IMR-90 (cell line): Measurements from ENCODE around the gene HOXA13. TPM values are rescaled to one million over a fixed set of nuclear protein-coding genes. Genes with fewer than 3 reads are reported as not detected.

Source experiments
- ATAC-seq: fragments of 200-7000 bp; cut with Tn5 transposase; 2 replicates; pipeline ENCODE4 v1.9.1; 2020; ENCODE audit warnings: low read depth, mild to moderate bottlenecking, moderate library complexity
- BruUV-seq: library from RNA; stranded (reverse); fragments of 400-500 nt; replicated peaks from 2 replicates; lab custom pipeline; 2021; lab: Mats Ljungman, UMichigan
- CTCF ChIA-PET: fragments of 300-600 bp; formaldehyde crosslinking; extraction: SDS; loops from one replicate; lab custom pipeline; 2021; ENCODE audit warnings: antibody characterized with exemption; lab: Yijun Ruan, JAX
- POLR2A ChIA-PET: fragments of 300-600 bp; sonication (Branson Sonifier 250); formaldehyde crosslinking; loops from one replicate; lab custom pipeline; 2022; ENCODE audit warnings: antibody characterized with exemption; ENCODE audit not compliant: unreplicated experiment; lab: Charles Lee
- DNase-seq: peaks from one replicate; pipeline ENCODE4 v3.0.0; 2013
- H2AFZ ChIP-seq: replicated peaks from 2 replicates; pipeline ENCODE3; 2013; ENCODE audit warnings: low read length, mild to moderate bottlenecking; ENCODE audit not compliant: poor library complexity
- H2AK5ac ChIP-seq: 2 replicates; pipeline ENCODE4 v1.6.1; 2013; ENCODE audit warnings: low read depth, low read length, inconsistent platforms
- H2AK9ac ChIP-seq: replicated peaks from 2 replicates; pipeline ENCODE3; 2013; ENCODE audit warnings: mild to moderate bottlenecking, low read depth, low read length, moderate library complexity; ENCODE audit not compliant: poor library complexity
- H2BK120ac ChIP-seq: 2 replicates; pipeline ENCODE4 v1.6.1; 2013; ENCODE audit warnings: low read depth, low read length, inconsistent platforms
- H2BK15ac ChIP-seq: 3 replicates; pipeline ENCODE4 v1.6.1; 2013; ENCODE audit warnings: low read depth, low read length, inconsistent platforms
- H2BK20ac ChIP-seq: 2 replicates; pipeline ENCODE4 v1.6.1; 2013; ENCODE audit warnings: low read depth, mild to moderate bottlenecking, inconsistent platforms, low read length, moderate library complexity
- H2BK5ac ChIP-seq: 2 replicates; pipeline ENCODE4 v1.6.1; 2013; ENCODE audit warnings: mild to moderate bottlenecking, low read depth, low read length, inconsistent platforms; ENCODE audit not compliant: poor library complexity, severe bottlenecking
- H3K14ac ChIP-seq: replicated peaks from 2 replicates; pipeline ENCODE4 v1.6.1; 2013; ENCODE audit warnings: low read depth, low read length, inconsistent platforms
- H3K18ac ChIP-seq: 2 replicates; pipeline ENCODE4 v1.6.1; 2013; ENCODE audit warnings: low read depth, low read length, control low read depth
- H3K23ac ChIP-seq: 2 replicates; pipeline ENCODE4 v1.6.1; 2013; ENCODE audit warnings: low read depth, low read length, inconsistent platforms
- H3K27ac ChIP-seq: 2 replicates; pipeline ENCODE4 v1.5.1; 2013; ENCODE audit warnings: mild to moderate bottlenecking, control low read depth, low read length; ENCODE audit not compliant: insufficient read depth
- H3K27me3 ChIP-seq: 2 replicates; pipeline ENCODE4 v1.6.1; 2013; ENCODE audit warnings: low read length; ENCODE audit not compliant: control insufficient read depth, insufficient read depth
- H3K36me3 ChIP-seq: 2 replicates; pipeline ENCODE4 v1.6.1; 2013; ENCODE audit warnings: low read length, mixed read lengths; ENCODE audit not compliant: control insufficient read depth, insufficient read depth
- H3K4ac ChIP-seq: 2 replicates; pipeline ENCODE4 v1.6.1; 2013; ENCODE audit warnings: low read depth, low read length, inconsistent platforms
- H3K4me1 ChIP-seq: 2 replicates; pipeline ENCODE4 v1.6.1; 2013; ENCODE audit warnings: low read length, mixed read lengths; ENCODE audit not compliant: control insufficient read depth, insufficient read depth
- H3K4me2 ChIP-seq: 2 replicates; pipeline ENCODE4 v1.6.1; 2013; ENCODE audit warnings: low read depth, mild to moderate bottlenecking, control low read depth, low read length, moderate library complexity
- H3K4me3 ChIP-seq: 2 replicates; pipeline ENCODE4 v1.5.1; 2013; ENCODE audit warnings: low read depth, mild to moderate bottlenecking, control low read depth, low read length, moderate library complexity; ENCODE audit not compliant: insufficient read depth
- H3K56ac ChIP-seq: 2 replicates; pipeline ENCODE4 v1.6.1; 2013; ENCODE audit warnings: low read length, inconsistent platforms; ENCODE audit not compliant: insufficient read depth; ENCODE audit errors: extremely low read depth
- H3K79me1 ChIP-seq, 2 experiments: 2 replicates each; pipeline ENCODE4 v1.6.1; 2013; ENCODE audit warnings: low read length in 2 of 2, inconsistent platforms in 1 of 2, low read depth in 1 of 2
- H3K9ac ChIP-seq: 2 replicates; pipeline ENCODE4 v1.6.1; 2013; ENCODE audit warnings: low read depth, low read length, control low read depth
- H3K9me1 ChIP-seq: 2 replicates; pipeline ENCODE4 v1.6.1; 2013; ENCODE audit warnings: low read length, inconsistent platforms; ENCODE audit not compliant: insufficient read depth
- H3K9me3 ChIP-seq: 2 replicates; pipeline ENCODE4 v1.6.1; 2013; ENCODE audit warnings: low read length; ENCODE audit not compliant: control insufficient read depth, insufficient read depth
- H4K20me1 ChIP-seq: 2 replicates; pipeline ENCODE4 v1.6.1; 2013; ENCODE audit warnings: low read length, inconsistent platforms; ENCODE audit not compliant: insufficient read depth
- H4K5ac ChIP-seq: 2 replicates; pipeline ENCODE4 v1.6.1; 2013; ENCODE audit warnings: mild to moderate bottlenecking, low read depth, low read length, control low read depth
- H4K8ac ChIP-seq, 2 experiments: 2 replicates each; pipeline ENCODE4 v1.6.1; 2013; ENCODE audit warnings: low read depth in 2 of 2, low read length in 2 of 2, control low read depth in 1 of 2, inconsistent platforms in 1 of 2
- H4K91ac ChIP-seq: 2 replicates; pipeline ENCODE4 v1.6.1; 2013; ENCODE audit warnings: low read depth, low read length, inconsistent platforms; ENCODE audit not compliant: insufficient read depth
- BHLHE40 ChIP-seq: fragments of 150-350 bp; IDR thresholded peaks from 2 replicates; pipeline ENCODE4 v1.6.1; 2016; ENCODE audit warnings: mild to moderate bottlenecking, low read depth, low read length
- CEBPB ChIP-seq: IDR thresholded peaks from 2 replicates; pipeline ENCODE4 v1.6.1; 2012; ENCODE audit warnings: low read depth, low read length, improper control_type of control experiment
- CHD1 ChIP-seq: IDR thresholded peaks from 2 replicates; pipeline ENCODE4 v1.6.1; 2012; ENCODE audit warnings: low read depth, low read length, improper control_type of control experiment
- CTCF ChIP-seq: conservative IDR thresholded peaks from 2 replicates; pipeline ENCODE4 v1.5.1; 2012; ENCODE audit warnings: mild to moderate bottlenecking, low read depth, low read length, improper control_type of control experiment
- ELK1 ChIP-seq: fragments of 150-350 bp; IDR thresholded peaks from 2 replicates; pipeline ENCODE4 v1.6.1; 2016; ENCODE audit warnings: low read depth, mild to moderate bottlenecking, low read length, moderate library complexity, borderline replicate concordance
- MAFK ChIP-seq: IDR thresholded peaks from 2 replicates; pipeline ENCODE4 v1.6.1; 2012; ENCODE audit warnings: low read depth, low read length, improper control_type of control experiment
- MAZ ChIP-seq: IDR thresholded peaks from 2 replicates; pipeline ENCODE4 v1.6.1; 2012; ENCODE audit warnings: low read depth, mild to moderate bottlenecking, low read length, improper control_type of control experiment, moderate library complexity, borderline replicate concordance
- MXI1 ChIP-seq: IDR thresholded peaks from 2 replicates; pipeline ENCODE4 v1.6.1; 2012; ENCODE audit warnings: low read depth, mild to moderate bottlenecking, low read length, moderate library complexity, borderline replicate concordance
- NFE2L2 ChIP-seq: fragments of 150-350 bp; IDR thresholded peaks from 2 replicates; pipeline ENCODE4 v1.6.1; 2016; ENCODE audit warnings: low read depth, mild to moderate bottlenecking, low read length
- RCOR1 ChIP-seq: IDR thresholded peaks from 2 replicates; pipeline ENCODE4 v1.6.1; 2012; ENCODE audit warnings: mild to moderate bottlenecking, low read length, improper control_type of control experiment; ENCODE audit not compliant: insufficient replicate concordance
- RFX5 ChIP-seq: IDR thresholded peaks from 2 replicates; pipeline ENCODE4 v1.8.0; 2012; ENCODE audit warnings: low read depth, mild to moderate bottlenecking, low read length, moderate library complexity
- SMC3 ChIP-seq: fragments of 150-350 bp; IDR thresholded peaks from 2 replicates; pipeline ENCODE4 v1.6.1; 2016; ENCODE audit warnings: low read depth, mild to moderate bottlenecking, antibody characterized with exemption, low read length, moderate library complexity
- WGBS, 2 experiments: methylation state at CpG; one replicate each; pipeline versions ENCODE4 v1.1.5 to v1.1.7; 2013; ENCODE audit warnings: missing lambda C conversion rate in 2 of 2; ENCODE audit not compliant: insufficient read length in 1 of 2; ENCODE audit errors: extremely low coverage in 2 of 2; 5-methylcytosine and 5-hydroxymethylcytosine counted together
- dilution Hi-C: fragments of 300-500 bp; cut with HindIII; formaldehyde crosslinking; loops from one replicate; pipeline ENCODE4 v1.14.3; 2018; ENCODE audit warnings: low sequenced_read_pairs; ENCODE audit not compliant: unreplicated experiment
- in situ Hi-C: fragments of 300-500 bp; cut with MboI; formaldehyde crosslinking; loops from 3 replicates; pipeline ENCODE4 v1.14.3; 2019; ENCODE audit warnings: low sequenced_read_pairs, inconsistent platforms, mixed read lengths
- intact Hi-C: fragments of 100-400 bp; cut with micrococcal nuclease; formaldehyde crosslinking; loops from 2 replicates; pipeline ENCODE4 v1.10.0; 2022
- polyA plus RNA-seq, 3 experiments: library from polyadenylated mRNA; depleted of rRNA; stranded (reverse); fragments of >200 nt; gene quantifications; 2 replicates each; pipeline ENCODE4 v1.2.3, GENCODE V29; 2012; ENCODE audit warnings: low replicate concordance in 1 of 3
- total RNA-seq: library from RNA; depleted of rRNA; stranded (reverse); fragments of >200 nt; gene quantifications from 2 replicates; pipeline ENCODE4 v1.2.3, GENCODE V29; 2012

The HOXA13 gene
- total and polyA plus RNA-seq, 2 of the 4 experiments (the other 2 are of a cell fraction), result not detected

GRCh38 chr7:27149842-27150567, 49.9 kb downstream of the HOXA13 start:
- H4K91ac ChIP-seq, result peak overlapping the region; percentile 65
- peaks cover 9 to 27% of the 10 kb centered on the region in 2 experiments; a peak in 3 of 4 replicates for H3K79me1 ChIP-seq
- peak overlapping the region; percentile 54 for H3K4me3 ChIP-seq
- no peaks in the 10 kb centered on the region for H3K9me3 ChIP-seq
- H2AK9ac ChIP-seq, result peak overlapping the region; percentile 21
- peak overlapping the region; percentile 35 for H3K4ac ChIP-seq
- ATAC-seq (no peak; the same call in 1 of the 2 replicates), DNase-seq (no peak)
- H2BK20ac ChIP-seq, result no peak overlapping the region
- H4K5ac ChIP-seq, result no peak overlapping the region
- H3K9ac ChIP-seq, result peak overlapping the region; percentile 74
- peak overlapping the region; percentile 84 for H2AFZ ChIP-seq
- H3K14ac ChIP-seq, result 0 out of 2 replicates have a peak overlapping the region, but pooled peaks have one; percentile 17
- dilution Hi-C loops (no loop called here), in situ Hi-C loops (loop anchor here (10.0 kb wide), 1 partner anchor 955 kb away; no protein-coding TSS in a partner anchor), intact Hi-C loops (loop anchor here (5.0 kb wide), 1 partner anchor 1058 kb away; no protein-coding TSS in a partner anchor)
- peak overlapping the region; percentile 33 to 62; a peak in 2 of 4 replicates for H4K8ac ChIP-seq
- BruUV-seq, result no TSS peak
- no peaks in the 10 kb centered on the region for H3K27me3 ChIP-seq
- H3K56ac ChIP-seq, result 0 out of 2 replicates have a peak overlapping the region, but pooled peaks have one; percentile 10
- 0 out of 3 replicates have a peak overlapping the region, but pooled peaks have one; percentile 7 for H2BK15ac ChIP-seq
- WGBS, 2 experiments, result no CpG with 5 or more reads among the region's 13 CpGs
- peaks cover 3% of the 10 kb centered on the region; the same call in 1 of the 2 replicates for H3K9me1 ChIP-seq
- H2AK5ac ChIP-seq, result 0 out of 2 replicates have a peak overlapping the region, but pooled peaks have one; percentile 20
- H3K4me1 ChIP-seq, result peaks cover 17% of the 10 kb centered on the region
- H2BK5ac ChIP-seq, result peak overlapping the region; percentile 16
- H3K18ac ChIP-seq, result peak overlapping the region; percentile 15; the same call in 1 of the 2 replicates
- no peaks in the 10 kb centered on the region for H4K20me1 ChIP-seq
- CTCF ChIA-PET, result interaction anchor here (0.8 to 1.3 kb wide), 4 partner anchors 16 to 1257 kb away, joined by 3 to 5 read pairs (median 4); no protein-coding TSS in a partner anchor
- H2BK120ac ChIP-seq, result peak overlapping the region; percentile 27; the same call in 1 of the 2 replicates
- POLR2A ChIA-PET, result no interaction called here
- peak overlapping the region; percentile 43 for H3K23ac ChIP-seq
- H3K36me3 ChIP-seq, result no peaks in the 10 kb centered on the region; the same call in 1 of the 2 replicates
- peak overlapping the region; percentile 71 for H3K4me2 ChIP-seq
- H3K27ac ChIP-seq, result peak overlapping the region; percentile 83
- TF ChIP-seq MAZ (no peak), MXI1 (no peak), BHLHE40 (no peak), RFX5 (no peak), CEBPB (no peak), MAFK (no peak), CHD1 (no peak), NFE2L2 (no peak), ELK1 (no peak), CTCF (no peak), RCOR1 (no peak), SMC3 (no peak)
